PFSK-1 (cell line): ENCODE measurements around the gene CCDC93. TPM values are rescaled to one million over a fixed set of nuclear protein-coding genes. Genes with fewer than 3 reads are reported as not detected.

ENCODE experiments used
- FOXP2 ChIP-seq: optimal IDR thresholded peaks from 2 replicates; pipeline ENCODE3; 2011; ENCODE audit warnings: borderline replicate concordance, control low read depth, inconsistent platforms; ENCODE audit not compliant: insufficient read depth; ENCODE audit errors: extremely low read length, extremely low read depth
- POLR2AphosphoS5 ChIP-seq: IDR thresholded peaks from 2 replicates; pipeline ENCODE4 v1.6.1; 2012; ENCODE audit warnings: low read depth, mild to moderate bottlenecking, control low read depth, low read length, moderate library complexity
- SIN3A ChIP-seq: IDR thresholded peaks from 2 replicates; pipeline ENCODE4 v1.6.1; 2012; ENCODE audit warnings: mild to moderate bottlenecking, low read length, moderate library complexity, borderline replicate concordance; ENCODE audit not compliant: insufficient read depth
- TAF1 ChIP-seq: IDR thresholded peaks from 2 replicates; pipeline ENCODE4 v1.6.1; 2012; ENCODE audit warnings: low read length, control low read depth, borderline replicate concordance; ENCODE audit not compliant: insufficient read depth
- polyA plus RNA-seq: library from polyadenylated mRNA; unstranded; fragments of >200 nt; gene quantifications from one replicate; pipeline ENCODE4 v1.2.1, GENCODE V29; 2012; ENCODE audit warnings: low read depth, missing spikeins; ENCODE audit not compliant: insufficient read length
- TF ChIP-seq, protein P1 (sequence below), 2 experiments: IDR thresholded peaks; 2 replicates each; pipeline versions ENCODE4 v1.6.1 to v1.8.0; 2011 to 2012; ENCODE audit warnings: low read depth in 2 of 2, low read length in 2 of 2, control low read depth in 1 of 2, inconsistent platforms in 1 of 2, mild to moderate bottlenecking in 1 of 2, moderate library complexity in 1 of 2; ENCODE audit not compliant: insufficient read depth in 1 of 2

Gene CCDC93, protein sequence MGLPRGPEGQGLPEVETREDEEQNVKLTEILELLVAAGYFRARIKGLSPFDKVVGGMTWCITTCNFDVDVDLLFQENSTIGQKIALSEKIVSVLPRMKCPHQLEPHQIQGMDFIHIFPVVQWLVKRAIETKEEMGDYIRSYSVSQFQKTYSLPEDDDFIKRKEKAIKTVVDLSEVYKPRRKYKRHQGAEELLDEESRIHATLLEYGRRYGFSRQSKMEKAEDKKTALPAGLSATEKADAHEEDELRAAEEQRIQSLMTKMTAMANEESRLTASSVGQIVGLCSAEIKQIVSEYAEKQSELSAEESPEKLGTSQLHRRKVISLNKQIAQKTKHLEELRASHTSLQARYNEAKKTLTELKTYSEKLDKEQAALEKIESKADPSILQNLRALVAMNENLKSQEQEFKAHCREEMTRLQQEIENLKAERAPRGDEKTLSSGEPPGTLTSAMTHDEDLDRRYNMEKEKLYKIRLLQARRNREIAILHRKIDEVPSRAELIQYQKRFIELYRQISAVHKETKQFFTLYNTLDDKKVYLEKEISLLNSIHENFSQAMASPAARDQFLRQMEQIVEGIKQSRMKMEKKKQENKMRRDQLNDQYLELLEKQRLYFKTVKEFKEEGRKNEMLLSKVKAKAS
- polyA plus RNA-seq = 17.9 TPM

DNA sequence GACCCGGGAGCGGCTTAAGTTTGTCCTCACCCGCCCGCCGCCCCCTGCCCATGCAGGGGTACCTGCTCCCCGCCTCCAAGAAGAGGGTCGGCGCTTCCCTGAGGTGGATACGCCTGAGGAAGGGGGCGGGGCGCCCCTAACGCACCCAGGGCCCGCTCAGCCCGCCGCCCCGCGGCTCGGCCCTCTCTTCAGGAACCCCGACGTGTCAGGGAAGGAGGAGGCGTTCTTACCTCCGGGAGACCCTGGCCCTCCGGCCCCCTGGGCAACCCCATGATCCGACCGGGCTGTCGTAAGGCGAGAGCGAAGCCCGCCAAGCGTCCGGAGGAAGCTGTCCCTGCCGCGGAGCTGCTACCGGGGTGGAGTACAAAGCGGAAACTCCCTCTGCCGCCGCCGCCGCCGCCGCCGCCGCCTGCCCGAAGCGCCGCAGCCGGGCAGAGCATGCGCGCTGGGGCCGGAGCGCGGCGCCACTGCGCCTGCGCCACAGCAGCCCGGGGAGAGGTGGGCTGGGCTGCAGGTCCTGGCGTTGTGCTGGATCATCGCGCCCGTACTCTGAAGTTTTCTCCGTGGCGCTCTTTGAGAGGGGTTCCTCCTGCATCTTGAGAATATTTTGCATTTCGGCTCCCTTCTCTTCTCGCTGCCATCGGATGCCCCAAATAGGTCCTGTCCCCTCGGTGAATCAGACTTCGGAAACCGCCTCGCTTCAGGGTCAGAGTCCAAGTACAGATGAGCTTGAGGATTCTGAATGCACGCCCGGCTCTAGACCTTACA lies at the start of gene CCDC93:
TSS of gene CCDC93 (minus strand) at position 347 of the 768 bp plus-strand sequence. CDS start at position 272, 75 bp downstream.
- TF ChIP-seq FOXP2 (no peak), SIN3A (peak; percentile 48; the same call in 1 of the 2 replicates), TAF1 (no peak), POLR2AphosphoS5 (peak; percentile 64; the same call in 1 of the 2 replicates)
- TF ChIP-seq, protein P1, sequence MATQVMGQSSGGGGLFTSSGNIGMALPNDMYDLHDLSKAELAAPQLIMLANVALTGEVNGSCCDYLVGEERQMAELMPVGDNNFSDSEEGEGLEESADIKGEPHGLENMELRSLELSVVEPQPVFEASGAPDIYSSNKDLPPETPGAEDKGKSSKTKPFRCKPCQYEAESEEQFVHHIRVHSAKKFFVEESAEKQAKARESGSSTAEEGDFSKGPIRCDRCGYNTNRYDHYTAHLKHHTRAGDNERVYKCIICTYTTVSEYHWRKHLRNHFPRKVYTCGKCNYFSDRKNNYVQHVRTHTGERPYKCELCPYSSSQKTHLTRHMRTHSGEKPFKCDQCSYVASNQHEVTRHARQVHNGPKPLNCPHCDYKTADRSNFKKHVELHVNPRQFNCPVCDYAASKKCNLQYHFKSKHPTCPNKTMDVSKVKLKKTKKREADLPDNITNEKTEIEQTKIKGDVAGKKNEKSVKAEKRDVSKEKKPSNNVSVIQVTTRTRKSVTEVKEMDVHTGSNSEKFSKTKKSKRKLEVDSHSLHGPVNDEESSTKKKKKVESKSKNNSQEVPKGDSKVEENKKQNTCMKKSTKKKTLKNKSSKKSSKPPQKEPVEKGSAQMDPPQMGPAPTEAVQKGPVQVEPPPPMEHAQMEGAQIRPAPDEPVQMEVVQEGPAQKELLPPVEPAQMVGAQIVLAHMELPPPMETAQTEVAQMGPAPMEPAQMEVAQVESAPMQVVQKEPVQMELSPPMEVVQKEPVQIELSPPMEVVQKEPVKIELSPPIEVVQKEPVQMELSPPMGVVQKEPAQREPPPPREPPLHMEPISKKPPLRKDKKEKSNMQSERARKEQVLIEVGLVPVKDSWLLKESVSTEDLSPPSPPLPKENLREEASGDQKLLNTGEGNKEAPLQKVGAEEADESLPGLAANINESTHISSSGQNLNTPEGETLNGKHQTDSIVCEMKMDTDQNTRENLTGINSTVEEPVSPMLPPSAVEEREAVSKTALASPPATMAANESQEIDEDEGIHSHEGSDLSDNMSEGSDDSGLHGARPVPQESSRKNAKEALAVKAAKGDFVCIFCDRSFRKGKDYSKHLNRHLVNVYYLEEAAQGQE (IDR thresholded peaks at IDR 0.05; ENCODE audit: insufficient read depth in 1 of 2, low read depth in 2 of 2, low read length in 2 of 2) = 0 out of 4 replicates have a peak, but pooled peaks of 1 of the 2 experiments have one; percentile 17

DNA sequence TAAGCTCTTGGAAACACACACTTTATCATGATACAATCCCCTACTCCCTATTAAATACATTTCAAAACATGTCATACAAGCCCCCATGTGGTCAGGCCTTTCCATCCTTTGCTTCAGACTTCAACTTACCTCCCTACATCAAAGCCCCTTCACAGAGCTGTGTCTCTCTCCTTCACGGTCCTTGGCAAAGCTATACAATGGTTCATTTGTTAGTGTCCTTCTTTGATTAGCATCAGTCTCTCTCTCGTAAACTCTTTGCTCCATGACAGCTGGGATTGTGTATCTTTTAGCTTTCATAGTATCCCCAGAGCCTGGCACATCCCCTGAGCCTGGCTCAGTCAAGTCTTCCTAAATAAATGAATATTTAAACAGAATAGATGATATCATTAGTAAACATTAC lies 48.8 kb upstream of the CCDC93 start:
- no peak for TF ChIP-seq TAF1
- TF ChIP-seq, protein P1 (IDR thresholded peaks at IDR 0.05; ENCODE audit: insufficient read depth in 1 of 2, low read depth in 2 of 2, low read length in 2 of 2) = no peak
- no peak for TF ChIP-seq POLR2AphosphoS5
- no peak for TF ChIP-seq FOXP2
- no peak for TF ChIP-seq SIN3A

DNA sequence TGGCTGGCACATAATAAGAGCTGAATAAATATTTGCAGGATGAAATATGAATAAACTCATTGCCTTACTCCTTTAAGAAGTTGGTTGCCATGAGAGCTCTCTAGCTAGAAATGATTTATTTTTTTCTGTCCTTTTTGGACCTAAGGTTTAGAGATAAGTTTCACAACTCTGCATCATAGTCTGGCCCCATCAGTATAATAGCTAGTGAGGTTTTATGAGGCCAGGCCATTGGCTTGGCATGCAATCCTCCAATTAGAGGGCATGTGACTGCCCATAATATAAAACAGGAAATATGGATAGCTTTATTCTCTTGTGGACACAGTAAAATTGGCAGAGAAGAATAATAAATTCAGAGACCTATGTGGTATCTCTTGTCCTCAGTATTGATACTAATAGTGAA lies 48.2 kb upstream of the CCDC93 start:
- TF ChIP-seq TAF1 (no peak), SIN3A (no peak), FOXP2 (no peak), POLR2AphosphoS5 (no peak)
- TF ChIP-seq, protein P1 (IDR thresholded peaks at IDR 0.05; ENCODE audit: insufficient read depth in 1 of 2, low read depth in 2 of 2, low read length in 2 of 2) = no peak

DNA sequence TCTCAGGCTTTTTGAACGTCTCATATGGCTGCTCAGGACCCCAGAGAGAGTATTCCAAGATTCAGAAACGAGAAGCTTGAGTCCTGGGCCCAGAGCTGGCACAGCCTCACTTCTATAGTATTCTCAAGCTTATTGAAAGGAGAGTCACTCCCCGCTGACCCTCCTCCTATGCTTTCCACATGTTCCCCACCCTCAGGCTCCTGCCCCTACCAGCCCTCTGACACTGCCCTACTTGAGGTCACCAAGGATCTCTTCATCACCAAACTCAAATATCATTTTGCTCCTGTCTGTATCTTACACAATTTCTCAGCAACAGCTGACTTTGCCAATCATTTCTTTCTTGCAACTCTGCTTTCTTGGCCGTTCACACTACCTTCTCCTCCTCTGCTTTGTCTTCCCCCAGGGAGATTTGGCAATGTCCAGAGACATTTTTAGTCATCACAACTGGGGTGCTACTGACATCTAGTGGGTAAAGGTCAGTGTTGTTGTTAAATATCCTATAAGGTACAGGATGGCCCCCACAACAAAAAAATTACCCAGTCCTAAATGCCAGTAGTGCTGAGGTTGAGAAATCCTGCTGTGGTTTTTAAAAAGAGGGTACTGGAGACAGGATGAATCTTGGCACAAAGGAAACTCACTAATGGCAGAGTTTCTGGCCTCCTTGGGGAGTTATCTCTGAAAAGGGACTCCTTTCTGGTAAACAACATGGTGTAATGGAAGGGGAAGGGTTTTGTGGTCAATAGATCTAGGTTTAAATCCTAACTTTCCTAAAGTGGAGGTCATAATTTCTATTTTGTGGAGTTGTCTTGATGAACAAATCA lies 47.5 kb upstream of the CCDC93 start:
- TF ChIP-seq FOXP2 = no peak
